AG04449 (cell line): ENCODE data around the gene PTPRE.

Source experiments
- CTCF ChIA-PET: fragments of 350-600 bp; formaldehyde crosslinking; extraction: SDS; loops from one replicate; lab custom pipeline; 2021; ENCODE audit warnings: antibody characterized with exemption; lab: Yijun Ruan, JAX
- POLR2A ChIA-PET: fragments of 400-600, 350-600 bp; formaldehyde crosslinking; extraction: SDS; loops from one replicate; lab custom pipeline; 2020; ENCODE audit warnings: antibody characterized with exemption, inconsistent platforms; lab: Yijun Ruan, JAX
- DNase-seq: peaks from one replicate; pipeline ENCODE4 v3.0.0-alpha.2; 2010; ENCODE audit warnings: low read depth, low spot score
- H3K4me3 ChIP-seq: 2 replicates; pipeline ENCODE4 v1.5.1; 2011; ENCODE audit warnings: low read depth, mild to moderate bottlenecking, control low read depth, low read length
- CTCF ChIP-seq: IDR thresholded peaks from one replicate; pipeline ENCODE4 v1.5.1; 2011; ENCODE audit warnings: mild to moderate bottlenecking, moderate library complexity, low read length, control low read depth, inconsistent platforms; ENCODE audit not compliant: insufficient read depth; ENCODE audit errors: missing control alignments

PTPRE gene

DNA sequence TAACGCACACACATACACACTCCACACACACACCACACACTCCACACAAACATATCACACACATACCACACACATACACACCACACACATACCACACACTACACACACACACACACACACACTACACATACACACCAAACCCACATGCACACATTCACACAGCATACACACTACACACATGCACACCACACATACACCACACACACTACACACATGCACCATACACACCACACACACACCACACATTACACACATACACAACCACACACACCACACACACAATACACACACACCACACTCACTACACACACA is 153.0 kb downstream of the PTPRE start:
- ChIA-PET CTCF (no interaction called here), POLR2A (no interaction called here)
- H3K4me3 ChIP-seq: no peak overlapping the region
- DNase-seq: no peak
- no peak for TF ChIP-seq CTCF

DNA sequence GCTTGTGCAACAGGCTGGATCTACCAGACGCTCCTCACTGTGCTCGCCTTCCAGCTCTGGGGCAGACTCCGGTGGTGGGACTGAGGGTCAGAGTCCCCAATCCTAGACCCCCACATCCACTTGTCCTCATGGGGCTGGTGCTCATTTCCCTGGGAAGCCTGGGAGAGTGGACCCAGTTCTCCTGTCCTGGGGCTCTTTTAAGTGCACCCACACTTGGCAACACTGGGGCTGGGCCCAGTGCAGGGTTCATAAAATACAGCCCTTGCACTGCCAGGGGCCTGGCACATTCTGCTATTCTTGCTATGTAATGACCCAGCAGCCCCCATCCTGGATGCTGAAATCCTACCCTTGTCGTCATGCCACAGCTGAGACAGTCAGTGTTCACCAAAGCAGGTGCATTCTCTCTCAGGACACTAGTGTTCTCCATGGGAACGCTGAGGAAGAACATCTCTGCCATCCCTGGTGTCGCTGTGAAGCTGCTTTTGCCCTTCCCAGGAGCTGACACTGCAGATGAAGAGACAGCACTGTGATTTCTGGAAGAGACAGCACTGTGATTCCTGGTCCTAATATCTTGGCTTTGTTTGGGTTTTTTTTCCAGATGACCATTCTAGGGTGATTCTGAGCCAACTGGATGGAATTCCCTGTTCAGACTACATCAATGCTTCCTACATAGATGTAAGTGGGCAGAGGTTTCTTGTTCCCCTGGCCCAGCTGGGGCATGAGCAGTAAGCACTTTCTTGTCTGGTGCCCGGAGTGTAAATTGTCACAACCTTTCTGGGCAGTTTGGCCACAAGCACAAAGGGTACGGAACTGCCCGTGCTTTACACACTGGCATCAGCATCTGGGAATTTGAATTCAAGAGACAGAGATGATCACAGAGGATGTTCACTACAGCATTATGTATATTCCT is 153.7 kb downstream of the PTPRE start:
- TF ChIP-seq CTCF: no peak
- no peak for DNase-seq
- no peak overlapping the region for H3K4me3 ChIP-seq
- CTCF ChIA-PET: interaction anchor here (2.2 kb wide), 1 partner anchor 19 kb away, joined by 6 read pairs; no protein-coding TSS in a partner anchor
- POLR2A ChIA-PET: no interaction called here

- no peak overlapping the region for H3K4me3 ChIP-seq
- CTCF ChIA-PET: interaction anchor here (1.5 to 2.2 kb wide), 2 partner anchors 8 to 18 kb away, joined by 4 to 6 read pairs; no protein-coding TSS in a partner anchor
- DNase-seq: no peak
- POLR2A ChIA-PET: no interaction called here
- TF ChIP-seq CTCF: no peak
Measured at GRCh38 chr10:128061306-128062300, 154.7 kb downstream of the PTPRE start.

- no peak for DNase-seq
- TF ChIP-seq CTCF: no peak
- ChIA-PET POLR2A (no interaction called here), CTCF (interaction anchor here (1.5 to 2.2 kb wide), 2 partner anchors 7 to 17 kb away, joined by 4 to 6 read pairs; no protein-coding TSS in a partner anchor)
- no peak overlapping the region for H3K4me3 ChIP-seq
Measured at GRCh38 chr10:128062331-128062880, 155.5 kb downstream of the PTPRE start.

- CTCF ChIA-PET: interaction anchor here (0.7 to 2.2 kb wide), 5 partner anchors 9 to 87 kb away, joined by 3 to 6 read pairs (median 4); no protein-coding TSS in a partner anchor
- POLR2A ChIA-PET: no interaction called here
- TF ChIP-seq CTCF: no peak
- H3K4me3 ChIP-seq: no peak overlapping the region
- no peak for DNase-seq
Measured at GRCh38 chr10:128062881-128063563, 156.1 kb downstream of the PTPRE start.
